Esophagus mucosa (tissue), 1 donor: Measurements from ENCODE around the gene XYLT1. TPM values are rescaled to one million over a fixed set of nuclear protein-coding genes. Genes with fewer than 3 reads are reported as not detected.
A peak's percentile ranks its signal among the peaks of the same experiment; 100 is the strongest.
"Not testable (repeated sequence)": the region's sequence is repeated elsewhere in the genome, so short reads cannot be mapped to it uniquely, and the experiment has no call there.

Source experiments
- ATAC-seq: fragments of 200-7000 bp; cut with Tn5 transposase; one replicate; pipeline ENCODE4 v1.9.1; 2020
- total RNA-seq: library from RNA; stranded (reverse); gene quantifications from one replicate; pipeline ENCODE4 v1.2.4, GENCODE V29; 2023
- donor health status: DM: yes; HTN: yes; CAD: no.

Gene XYLT1
- total RNA-seq, 1 donor from 2014 or later, result 11.0 TPM

DNA sequence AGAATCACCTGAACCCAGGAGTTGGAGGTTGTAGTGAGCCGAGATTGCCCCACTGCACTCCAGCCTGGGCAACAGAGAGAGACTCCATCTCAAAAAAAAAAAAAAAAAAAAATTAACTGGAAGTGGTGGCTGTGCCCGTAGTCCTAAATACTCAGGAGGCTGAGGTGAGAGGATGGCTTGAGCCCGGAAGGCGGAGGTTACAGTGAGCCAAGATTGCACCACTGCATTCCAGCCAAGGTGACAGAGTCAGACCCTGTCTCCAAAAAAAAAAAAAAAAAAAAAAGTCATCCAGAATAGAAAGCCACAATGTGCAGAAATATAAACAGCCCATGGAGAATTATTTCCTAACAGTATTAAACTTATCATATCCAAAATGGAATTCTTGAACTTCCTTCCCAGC is 11.6 kb upstream of the XYLT1 start:
- ATAC-seq, result not testable (repeated sequence)

DNA sequence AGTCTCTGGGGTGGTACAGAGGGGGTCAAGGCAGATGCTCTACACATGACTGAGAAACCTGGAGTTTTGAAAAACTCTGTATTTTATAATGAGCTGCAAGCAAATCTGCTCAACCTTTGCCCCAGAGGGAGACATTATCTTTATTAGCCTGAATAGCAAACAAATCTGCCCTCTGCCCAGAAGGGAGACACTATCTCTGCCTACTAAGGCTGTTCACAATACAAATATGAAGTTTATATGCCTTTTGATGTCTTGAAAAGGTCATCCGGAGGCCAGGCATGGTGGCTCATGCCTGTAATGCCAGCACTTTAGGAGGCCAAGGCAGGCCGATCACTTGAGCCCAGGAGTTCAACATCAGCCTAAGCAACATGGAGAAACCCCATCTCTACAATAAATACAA is 11.0 kb upstream of the XYLT1 start:
- no peak for ATAC-seq

DNA sequence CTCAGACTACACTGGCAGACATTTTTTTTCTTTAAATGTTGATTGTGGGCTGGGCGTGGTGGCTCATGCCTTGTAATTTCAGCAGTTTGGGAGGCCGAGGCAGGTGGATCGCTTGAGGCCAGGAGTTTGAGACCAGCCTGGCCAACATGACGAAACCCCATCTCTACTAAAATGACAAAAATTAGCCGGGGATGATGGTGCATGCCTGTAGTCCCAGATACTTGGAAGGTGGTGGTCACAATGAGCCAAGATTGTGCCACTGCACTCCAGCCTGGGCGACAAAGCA is 6.4 kb upstream of the XYLT1 start:
- ATAC-seq, result not testable (repeated sequence)

DNA sequence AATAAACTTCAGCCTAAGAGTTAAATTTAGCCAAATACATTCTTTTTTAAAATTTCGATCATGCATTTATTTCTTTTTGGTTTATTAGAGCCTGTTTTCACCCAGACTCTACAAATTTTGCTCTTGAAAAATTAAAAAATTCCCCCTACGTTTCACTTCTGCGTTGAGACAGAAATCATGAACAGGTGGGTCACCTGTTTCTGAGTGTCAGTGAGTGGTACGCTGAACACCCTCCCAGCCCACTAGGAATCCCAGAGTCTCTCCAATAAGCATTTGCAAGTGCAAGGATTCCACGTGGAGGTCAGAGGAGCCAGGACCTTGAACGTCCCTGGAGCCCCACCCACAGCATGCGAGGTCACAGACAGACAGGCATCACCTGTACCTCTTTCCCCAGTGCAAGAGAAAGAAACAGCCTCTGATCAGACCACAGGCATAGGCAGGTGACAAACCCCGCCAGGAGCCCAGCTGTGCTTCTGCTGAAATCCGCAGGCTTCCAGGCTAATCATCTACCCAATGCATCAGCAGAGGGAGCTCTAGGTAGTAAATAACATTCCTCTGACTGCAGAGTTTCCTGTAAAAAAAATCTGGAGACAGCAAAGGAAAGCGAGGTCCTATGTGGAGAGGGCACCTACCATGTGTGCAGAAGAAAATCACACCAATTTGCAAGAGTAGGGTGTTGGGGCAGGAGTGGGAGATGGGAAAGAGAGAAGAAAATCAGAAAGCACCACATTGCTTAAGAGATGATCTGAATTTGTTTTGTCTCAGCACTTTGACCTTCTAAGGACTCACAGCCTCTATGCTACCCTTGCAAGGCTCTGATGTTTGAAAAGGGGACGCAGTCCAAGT is 5.9 kb upstream of the XYLT1 start:
- ATAC-seq, result peak; percentile 77

DNA sequence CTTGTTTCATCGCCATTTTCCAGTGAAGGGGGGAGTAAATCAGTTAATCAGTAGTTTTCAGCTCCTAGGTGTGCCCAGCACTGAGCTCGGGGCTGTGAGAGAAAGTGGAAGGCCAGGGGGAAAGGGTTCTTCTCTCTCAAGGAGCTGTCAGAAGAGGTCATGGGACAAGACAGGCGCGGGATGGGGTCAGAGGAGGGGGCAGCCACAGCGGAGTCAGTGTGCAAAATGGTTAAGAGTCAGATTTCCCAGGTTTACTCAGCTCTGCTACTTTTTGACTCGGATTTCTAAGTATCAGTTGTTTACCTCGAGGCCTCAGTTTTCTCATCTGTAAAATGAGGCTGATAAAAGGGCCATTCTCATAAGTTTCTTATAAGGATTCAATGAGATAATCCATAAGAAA is 4.3 kb upstream of the XYLT1 start:
- ATAC-seq, result no peak

DNA sequence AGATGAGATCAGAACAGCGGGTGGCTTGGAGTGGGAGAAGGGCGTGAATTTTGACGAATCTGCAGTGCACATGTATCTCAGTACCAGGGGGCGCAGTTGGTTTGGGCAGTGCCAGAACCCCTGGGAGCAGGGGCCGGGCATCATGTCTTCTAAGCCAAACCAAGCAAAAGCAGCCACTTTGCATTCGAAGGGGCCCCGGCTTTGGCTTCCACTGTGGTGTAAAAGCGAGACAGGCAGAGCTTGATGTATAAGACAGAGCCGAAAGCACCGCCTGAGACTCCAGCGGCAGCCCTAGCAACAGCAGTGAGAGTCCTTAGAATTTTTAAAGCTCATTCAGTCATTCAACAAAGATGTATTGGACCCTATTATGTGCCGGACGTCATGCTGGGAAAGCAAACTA is 3.8 kb upstream of the XYLT1 start:
- no peak for ATAC-seq

DNA sequence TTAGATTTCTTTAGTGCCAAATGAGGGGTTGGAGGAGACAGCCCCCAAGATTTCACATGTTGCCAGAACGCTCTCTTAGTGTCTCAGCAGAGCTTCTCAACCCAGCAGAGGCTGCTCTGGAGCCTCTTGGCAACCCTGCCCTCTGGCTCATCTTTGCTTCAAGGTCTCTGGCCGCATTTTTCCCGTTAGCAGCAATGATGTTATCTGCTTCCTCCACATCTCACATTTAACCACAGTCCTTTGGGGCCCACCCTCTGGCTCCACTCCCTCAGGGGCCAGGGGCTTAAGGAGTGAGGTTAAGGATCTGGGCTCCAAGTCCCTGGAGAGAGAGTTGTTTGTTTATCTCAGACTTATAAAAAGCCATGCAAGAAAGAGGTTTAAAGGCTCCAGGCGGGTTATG is 3.3 kb upstream of the XYLT1 start:
- ATAC-seq, result no peak

DNA sequence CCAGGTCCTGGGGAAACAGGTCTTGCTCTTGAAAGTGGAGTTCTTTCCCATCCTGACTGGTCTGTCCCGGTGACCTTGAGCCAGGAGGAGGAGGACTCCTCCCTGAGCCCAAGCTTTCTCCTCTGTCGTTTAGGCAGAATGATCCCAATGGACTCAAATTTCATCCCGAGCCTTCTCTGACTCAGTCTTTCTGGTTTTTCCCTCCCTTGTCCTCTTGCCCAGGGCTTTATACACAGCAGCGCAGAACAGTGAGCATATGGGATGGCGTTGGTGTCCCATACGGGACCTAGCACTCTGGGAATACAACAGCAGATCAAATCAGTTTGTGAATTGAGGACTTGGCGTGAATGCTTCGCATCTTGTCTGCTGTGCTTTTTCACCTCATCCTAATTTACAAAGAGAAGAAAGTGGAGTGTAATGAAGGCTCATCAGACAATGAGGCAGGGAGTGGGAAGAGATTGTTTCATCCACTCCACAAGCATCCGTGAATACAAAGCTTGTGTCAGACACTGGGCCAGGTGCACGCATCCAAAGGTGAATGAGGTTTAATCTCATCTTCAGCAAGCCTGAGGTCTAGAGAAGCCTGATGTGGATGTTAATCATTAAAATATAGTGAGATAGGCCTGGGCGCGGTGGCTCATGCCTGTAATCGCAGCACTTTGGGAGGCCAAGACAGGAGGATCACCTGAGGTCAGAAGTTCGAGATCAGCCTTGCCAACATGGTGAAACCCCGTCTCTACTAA is 1.1 kb upstream of the XYLT1 start:
- peak; percentile 3 for ATAC-seq

DNA sequence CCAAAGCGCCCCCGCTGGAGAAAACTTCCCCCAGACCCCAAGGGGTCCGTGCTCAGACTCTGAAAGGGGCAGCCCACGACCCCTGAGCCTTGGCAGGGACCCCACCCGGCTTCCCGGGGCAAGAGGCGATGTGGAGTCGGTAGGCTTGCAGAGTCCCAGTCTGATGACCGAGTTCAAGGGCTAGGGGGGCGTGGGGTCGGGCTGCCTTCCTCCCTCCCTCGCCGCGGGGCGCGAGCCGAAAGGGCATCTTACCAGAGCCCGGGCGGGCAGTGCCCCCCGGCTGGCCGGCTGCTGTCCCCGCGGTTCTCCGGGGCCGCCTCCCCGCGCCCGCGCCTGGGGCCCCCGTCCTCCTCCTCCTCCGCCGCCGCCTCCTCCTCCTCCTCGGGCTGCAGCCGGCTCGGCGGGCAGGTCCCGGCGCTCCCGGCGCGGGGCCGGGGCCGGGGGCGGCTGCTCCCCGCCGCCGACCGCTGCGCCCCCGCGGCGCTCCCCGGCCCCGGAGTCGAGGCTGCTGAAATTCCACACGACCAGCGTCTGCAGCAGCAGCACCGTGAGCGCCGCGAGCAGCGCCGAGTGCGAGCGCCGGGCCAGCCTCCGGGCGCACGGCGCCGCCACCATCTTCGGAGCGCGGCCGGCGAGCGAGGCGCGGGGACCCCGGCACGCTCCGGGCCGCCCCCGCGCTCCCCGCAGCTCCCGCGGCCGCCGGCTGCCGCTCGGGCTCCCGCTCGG is 415 bp downstream of the XYLT1 start:
- ATAC-seq, result no peak

DNA sequence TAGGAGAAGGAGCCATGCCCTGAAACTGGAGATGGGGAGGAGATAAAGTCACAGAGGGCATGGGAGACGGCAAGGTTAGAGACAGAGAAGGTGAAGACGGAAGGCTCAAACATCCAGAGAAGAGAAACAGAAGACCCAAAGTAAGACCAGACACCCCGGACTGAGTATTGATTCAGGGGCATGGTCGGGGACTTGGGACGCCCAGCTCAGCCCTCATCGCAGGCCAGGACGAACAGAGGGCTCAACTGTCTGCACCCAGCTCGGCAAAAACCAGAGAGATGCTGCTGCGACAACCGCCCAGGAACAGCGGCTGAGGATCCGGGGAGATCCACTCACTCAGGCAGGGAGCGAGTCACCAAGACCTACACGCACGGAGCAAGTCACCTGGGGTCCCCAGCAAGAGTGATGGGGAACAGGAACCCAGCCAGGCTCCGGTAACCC is 999 bp downstream of the XYLT1 start:
- no peak for ATAC-seq

DNA sequence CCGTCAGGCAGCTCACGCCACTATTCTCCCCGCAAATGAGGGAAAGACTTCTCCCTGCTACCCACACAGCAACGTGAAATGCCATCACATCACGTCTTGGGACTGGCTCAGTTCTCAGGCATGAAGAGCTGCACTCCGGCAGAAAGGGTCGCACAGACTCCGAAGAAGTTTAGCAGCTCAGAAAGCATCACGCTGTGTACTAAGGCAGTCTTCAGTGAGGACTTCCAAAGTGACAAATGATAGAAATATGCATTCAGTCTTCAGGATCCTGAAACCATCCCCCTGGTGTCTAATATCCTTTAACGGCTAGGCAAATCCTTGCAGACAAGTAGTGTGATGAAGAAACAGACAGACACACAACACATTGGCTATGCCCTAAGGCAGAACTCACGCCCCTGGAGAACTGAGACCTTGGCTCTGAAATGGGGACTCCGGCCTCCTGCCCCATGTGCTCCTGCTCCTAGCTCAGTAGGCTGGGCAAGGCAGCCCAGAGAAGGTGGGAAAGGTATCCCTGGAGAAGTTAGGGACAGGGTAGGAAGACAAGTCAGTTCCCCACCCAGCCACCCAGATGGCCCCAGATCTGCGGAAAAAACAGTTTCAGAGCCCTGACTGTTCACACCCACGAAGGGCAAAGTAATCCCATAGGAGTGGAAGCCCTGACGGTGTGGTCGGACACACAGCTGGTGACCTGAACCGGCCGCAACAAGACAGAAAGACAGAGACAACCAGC is 1.6 kb downstream of the XYLT1 start:
- no peak for ATAC-seq

DNA sequence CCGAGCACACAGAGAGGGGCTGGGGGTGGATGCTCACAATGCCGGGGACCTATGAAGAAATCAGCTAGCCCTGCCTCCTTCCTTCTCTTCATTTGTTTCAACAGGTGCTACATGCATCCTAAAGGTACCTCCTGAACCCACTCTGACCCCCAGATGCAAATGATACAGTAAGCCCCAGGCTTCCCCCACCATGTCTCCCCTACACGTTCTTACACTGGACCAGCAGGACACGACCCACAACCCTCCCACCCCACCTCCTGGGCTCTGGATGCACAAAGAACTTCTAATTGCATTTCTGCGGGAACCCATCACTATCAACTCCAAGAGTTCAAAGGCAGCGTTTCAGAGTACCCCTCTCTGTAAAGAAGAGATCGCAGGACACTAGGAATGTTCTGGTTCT is 2.1 kb downstream of the XYLT1 start:
- ATAC-seq, result no peak

DNA sequence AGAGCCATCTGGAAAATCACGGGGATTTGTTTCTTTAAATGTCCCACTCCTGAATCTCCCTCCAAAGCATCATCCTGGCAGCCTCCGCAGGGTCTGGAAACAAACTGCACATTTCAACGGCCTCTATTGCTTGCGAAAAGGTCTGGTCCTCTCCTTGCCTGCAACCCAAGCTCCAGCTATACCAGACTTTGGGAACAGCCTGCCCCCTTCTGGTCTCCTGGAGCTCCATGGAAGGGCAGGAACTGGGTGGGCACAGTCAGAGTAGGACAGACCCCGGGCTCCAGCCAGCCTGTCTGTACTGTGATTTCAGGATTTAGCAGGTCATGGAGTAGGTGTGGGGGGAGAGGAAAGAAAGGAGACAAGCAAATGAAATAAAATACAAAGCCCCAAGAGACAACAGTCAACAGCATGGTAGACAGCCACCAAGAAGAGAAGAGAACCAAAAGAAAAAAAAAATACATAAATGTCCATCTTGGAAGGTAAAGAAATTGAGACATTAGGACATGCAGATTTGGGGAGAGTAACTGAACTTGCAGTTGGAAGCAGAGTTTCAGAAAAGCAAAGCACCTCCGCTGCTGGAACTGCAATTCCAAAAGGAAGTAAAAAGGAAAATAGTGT is 2.7 kb downstream of the XYLT1 start:
- ATAC-seq, result no peak

DNA sequence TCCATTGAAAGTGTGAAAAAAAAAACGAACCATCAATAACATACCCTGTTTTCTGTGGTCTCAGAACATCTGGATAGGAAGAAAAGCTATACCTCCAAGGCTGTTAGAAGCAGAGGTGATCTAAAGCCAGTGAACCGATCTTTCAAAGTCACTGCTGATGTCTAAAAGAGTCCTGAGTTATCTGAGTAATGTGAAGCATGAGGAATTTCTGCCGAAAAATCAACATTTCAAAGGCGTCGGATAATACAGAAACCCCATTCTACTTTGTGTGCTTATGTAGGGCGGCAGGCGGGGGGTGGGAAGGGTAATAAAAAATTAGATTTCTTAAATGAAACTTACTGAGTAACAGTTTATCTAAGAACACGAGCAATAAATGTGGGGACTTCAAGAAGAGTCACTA is 3.9 kb downstream of the XYLT1 start:
- ATAC-seq, result no peak

DNA sequence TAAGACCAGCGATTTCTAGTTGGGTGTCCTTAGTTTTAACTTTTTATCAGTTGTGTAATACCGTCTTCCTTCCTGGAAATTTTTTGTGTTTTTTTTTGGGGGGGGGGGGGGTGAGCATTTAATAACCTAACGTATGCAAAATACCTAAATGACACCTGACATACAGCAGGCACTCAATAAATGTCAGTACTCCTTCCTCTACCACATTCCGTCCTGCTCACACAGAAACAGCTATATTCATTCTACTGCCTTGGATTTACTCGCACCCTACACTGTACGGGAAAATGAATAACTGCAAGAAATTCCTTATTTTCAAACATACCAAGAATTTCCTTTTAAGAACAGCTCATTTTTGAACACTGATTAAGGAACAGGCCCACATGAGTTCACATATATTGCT is 5.3 kb downstream of the XYLT1 start:
- no peak for ATAC-seq

DNA sequence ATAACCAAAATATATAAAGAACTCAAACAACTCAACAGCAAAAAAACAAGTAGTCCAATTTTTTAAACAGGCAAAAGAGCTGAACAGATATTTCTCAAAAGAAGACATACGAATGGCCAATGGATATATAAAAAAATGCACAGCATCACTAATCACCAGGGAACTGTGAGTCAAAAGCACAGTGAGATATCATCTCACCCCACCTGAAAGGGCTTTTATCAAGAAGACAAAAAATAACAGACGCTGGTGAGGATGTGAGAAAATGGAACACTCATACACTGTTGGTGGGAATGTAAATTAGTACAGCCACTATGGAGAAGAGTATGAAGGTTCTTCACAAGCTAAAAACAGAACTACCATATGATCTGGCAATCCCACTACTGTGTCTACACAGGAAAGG is 7.4 kb downstream of the XYLT1 start:
- no peak for ATAC-seq

DNA sequence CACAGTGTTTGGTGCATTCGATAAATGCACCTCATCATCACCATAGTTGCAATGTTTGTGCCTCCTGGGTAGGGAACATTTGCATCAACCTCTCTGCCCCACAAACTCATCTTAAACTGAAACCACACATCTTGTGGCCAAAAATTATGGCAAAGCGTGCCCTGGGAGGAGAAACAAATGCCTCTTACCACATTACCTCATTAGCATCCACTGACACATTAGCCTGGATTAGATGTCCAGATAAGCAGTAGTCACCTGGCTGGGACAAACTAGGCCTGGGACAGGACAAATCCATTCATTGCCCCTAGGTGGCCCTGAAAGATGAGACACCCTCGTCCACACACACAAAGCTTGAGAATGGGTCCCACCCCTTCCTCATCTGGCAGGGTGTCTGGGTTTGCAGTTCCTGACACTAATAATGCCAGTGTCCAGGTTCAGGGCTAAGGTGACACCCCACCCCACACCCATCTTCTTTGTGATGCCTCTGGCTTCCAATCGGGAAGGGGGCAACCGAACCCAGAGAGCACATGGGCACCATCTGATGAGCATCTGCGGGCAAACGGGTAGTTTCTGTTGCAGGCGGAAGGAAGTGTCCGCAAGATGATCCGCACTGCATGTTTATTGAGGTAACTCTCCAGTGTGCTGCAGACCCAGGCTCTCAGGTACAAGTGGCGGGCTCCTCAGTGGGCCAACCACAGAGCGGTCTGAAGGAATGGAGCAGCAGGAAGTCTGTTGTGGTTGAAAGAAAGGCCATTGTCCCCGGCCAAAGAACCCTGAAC is 8.6 kb downstream of the XYLT1 start:
- ATAC-seq, result no peak

DNA sequence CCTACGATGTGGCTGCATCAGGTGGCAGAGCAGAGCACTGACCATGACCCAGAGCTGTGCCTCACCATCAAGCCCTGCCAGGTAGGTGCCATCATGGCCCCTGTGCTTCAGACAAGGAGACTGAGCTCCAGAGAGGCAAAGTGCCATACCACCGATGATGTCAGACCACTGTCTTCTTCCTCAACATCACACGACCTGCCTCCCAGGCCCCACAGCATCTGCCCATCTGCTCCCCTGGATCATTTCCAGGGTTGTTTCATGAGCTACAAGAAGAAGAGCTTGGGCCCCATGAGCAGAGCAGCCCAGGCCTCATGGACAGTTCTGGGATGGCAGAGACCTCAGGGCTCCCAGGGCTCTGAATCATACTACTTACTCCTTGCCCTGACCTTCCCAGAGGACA is 9.9 kb downstream of the XYLT1 start:
- no peak for ATAC-seq

DNA sequence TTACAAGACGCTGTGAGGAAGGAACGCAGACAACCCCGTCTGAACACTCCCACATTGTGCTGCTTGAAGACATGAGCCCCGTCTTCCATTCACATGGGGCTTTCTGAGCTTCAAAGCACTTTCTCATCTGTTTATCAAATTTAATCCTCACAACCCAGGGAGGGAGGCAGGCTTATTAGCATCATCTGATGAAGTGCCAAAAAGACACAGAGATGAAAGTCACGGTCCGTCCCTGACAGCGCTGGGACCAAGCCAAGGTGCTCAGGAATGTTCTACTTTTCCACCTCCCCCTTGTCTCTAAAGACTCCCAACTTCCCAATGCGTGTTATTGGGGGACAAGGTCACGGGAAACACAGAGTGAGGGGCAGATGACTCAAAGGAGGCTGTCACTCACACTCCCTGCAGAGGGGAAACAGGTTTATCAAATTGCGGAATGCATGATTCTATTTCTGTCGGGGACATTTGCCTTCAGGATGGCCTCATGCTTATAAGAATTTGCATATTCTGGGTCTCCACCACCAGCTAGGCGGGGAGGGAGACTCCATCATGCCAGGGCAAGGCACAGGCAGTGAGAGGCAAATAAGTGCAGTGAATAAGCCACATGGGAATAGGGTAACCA is 10.7 kb downstream of the XYLT1 start:
- no peak for ATAC-seq

DNA sequence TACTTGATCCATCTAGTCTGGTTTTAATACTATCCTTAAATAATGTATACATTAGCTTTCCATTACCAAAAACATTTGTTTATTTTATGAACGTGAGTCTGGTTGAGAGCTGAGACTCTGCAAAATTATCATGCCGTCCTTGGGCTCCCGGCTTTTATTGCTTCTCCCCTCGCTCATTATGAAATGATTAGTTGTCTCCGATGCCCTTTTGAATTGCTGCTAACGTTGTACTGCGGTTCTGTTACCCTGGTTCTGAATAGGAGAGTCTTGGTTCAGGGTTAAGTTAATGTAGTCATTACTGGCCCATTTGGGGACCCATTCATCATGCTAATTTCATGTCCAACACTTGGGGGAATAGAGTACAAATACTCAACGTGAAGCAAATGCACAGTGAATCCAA is 12.8 kb downstream of the XYLT1 start:
- ATAC-seq, result no peak

DNA sequence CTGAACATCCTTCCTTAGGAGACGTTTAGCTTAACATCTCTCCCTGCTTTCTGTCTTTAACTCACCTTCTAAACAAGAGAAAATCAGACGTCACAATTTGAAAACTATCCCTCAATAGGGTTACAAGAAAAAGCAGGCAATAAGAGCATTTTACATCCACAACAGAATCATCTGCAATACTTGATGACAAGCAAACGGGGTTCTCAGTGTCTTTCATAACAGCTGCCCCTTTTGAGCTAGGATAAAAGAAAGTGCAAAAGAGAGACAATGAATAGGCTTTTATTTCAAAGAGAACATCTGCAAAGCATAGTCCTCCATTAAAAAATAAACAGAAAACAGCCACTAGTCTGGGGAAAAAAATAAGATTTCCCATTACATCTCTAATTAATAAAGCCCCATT is 13.2 kb downstream of the XYLT1 start:
- no peak for ATAC-seq
